HG02884 (cell line): ENCODE data around the gene CPZ.
"Not testable (repeated sequence)": the region's sequence is repeated elsewhere in the genome, so short reads cannot be mapped to it uniquely, and the experiment has no call there.

ENCODE experiments used
- ATAC-seq: cut with Tn5 transposase; IDR thresholded peaks from one replicate; pipeline ENCODE4 v1.9.1; 2021; ENCODE audit warnings: mild to moderate bottlenecking, moderate library complexity; ENCODE audit not compliant: unreplicated experiment

Gene CPZ

GRCh38 chr4:8648816-8649630, 56.5 kb downstream of the CPZ start:
- no peak for ATAC-seq

GRCh38 chr4:8649631-8650361, 57.2 kb downstream of the CPZ start:
- ATAC-seq = no peak

GRCh38 chr4:8651661-8652180, 59.2 kb downstream of the CPZ start:
- ATAC-seq = no peak

GRCh38 chr4:8652181-8653078, 59.9 kb downstream of the CPZ start:
- no peak for ATAC-seq

GRCh38 chr4:8653326-8654000, 60.9 kb downstream of the CPZ start:
- no peak for ATAC-seq

GRCh38 chr4:8654139-8654538, 61.6 kb downstream of the CPZ start:
- not testable (repeated sequence) for ATAC-seq

GRCh38 chr4:8655411-8656184, 63.0 kb downstream of the CPZ start:
- no peak for ATAC-seq

GRCh38 chr4:8656185-8656517, 63.6 kb downstream of the CPZ start:
- ATAC-seq = no peak

- no peak for ATAC-seq
Observed at GRCh38 chr4:8656711-8657380, 64.3 kb downstream of the CPZ start.

- ATAC-seq = no peak
Observed at GRCh38 chr4:8657381-8658088, 65.0 kb downstream of the CPZ start.

GRCh38 chr4:8662776-8663175, 70.2 kb downstream of the CPZ start:
- no peak for ATAC-seq

GRCh38 chr4:8664031-8664805, 71.7 kb downstream of the CPZ start:
- no peak for ATAC-seq

- no peak for ATAC-seq
Observed at GRCh38 chr4:8664976-8665375, 72.4 kb downstream of the CPZ start.

- ATAC-seq = no peak
Observed at GRCh38 chr4:8665406-8666360, 73.1 kb downstream of the CPZ start.

GRCh38 chr4:8666581-8666980, 74.0 kb downstream of the CPZ start:
- ATAC-seq = no peak
